ENCODE results near the gene TPM4.

The TPM4 gene

DNA sequence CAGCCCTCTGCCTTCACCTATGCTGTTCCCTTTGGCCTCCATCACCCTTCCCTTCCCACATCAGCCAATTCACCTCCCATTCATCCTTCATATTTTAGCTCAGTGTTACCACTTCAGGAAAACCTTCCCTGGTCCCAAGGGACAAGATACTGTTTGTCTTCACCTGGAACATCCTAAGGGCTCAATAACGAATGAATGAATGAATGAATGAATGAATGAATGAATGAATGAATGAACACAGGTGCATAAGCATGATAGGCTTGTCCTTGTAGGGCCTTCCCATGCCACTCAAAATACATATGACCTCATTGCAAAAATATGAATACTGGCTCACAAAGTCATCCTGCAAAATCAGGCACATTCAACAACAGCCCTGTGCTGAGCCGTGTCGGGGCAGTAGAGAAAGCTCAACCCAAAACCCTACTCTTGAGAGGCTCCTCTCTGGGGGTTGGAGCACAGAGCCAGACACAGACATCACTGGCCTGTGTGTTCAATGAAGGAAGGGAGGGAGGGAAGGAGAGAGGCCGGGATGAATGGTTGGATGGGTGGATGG lies 33.7 kb upstream of the TPM4 start:
- DNase-seq: no peak

DNA sequence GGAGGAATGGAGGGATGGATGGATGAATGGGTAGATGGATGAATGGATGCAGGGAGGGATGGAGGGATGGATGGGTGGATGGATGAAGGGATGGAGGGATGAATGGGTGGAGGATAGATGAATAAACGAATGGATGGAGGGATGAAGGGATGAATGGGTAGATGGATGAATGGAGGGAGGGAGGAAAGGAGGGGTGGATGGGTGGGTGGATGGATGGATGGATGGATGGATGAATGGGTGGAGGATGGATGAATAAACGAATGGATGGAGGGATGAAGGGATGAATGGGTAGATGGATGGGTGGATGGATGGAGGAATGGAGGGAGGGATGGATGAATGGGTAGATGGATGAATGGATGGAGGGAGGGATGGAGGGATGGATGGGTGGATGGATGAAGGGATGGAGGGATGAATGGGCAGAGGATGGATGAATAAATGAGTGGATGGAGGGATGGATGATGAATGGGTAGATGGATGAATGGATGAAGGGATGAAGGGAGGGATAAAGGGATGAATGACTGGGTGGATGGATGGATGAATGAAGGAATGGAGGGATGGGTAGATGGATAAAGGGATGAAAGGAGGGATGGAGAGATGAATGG lies 33.0 kb upstream of the TPM4 start:
- DNase-seq: no peak

DNA sequence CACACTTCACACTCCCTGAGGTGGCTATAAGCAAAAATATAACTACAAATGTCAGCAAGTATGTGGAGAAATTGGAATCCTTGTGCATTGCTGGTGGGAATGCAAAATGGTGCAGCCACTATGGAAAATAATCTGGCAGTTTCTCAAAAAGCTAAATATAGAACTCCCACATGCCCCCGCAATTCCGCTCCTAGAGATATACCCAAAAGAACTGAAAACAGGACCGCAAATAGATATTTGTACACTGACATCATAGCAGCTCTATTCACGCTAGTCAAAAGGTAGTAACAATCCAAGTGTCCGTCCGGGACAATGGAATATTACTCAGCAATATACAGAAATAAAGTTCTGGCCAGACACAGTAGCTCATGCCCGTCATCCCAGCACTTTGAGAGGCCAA lies 31.5 kb upstream of the TPM4 start:
- DNase-seq: no peak

DNA sequence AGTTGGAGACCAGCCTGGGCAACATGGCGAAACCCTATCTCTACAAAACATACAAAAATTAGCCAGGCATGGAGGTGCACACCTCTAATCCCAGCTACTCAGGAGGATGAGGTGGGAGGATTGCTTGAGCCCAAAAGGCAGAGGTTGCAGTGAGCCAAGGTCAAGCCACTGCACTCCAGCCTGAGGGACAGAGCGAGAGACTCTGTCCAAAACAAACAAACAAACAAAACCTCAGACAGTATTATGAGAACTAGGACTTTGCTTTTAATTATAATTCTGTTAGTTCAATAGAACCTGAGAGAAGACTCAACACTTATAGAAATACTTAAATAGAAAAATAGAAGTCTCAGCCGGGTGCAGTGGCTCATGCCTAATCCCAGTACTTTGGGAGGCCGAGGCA lies 31.1 kb upstream of the TPM4 start:
- DNase-seq: no peak

DNA sequence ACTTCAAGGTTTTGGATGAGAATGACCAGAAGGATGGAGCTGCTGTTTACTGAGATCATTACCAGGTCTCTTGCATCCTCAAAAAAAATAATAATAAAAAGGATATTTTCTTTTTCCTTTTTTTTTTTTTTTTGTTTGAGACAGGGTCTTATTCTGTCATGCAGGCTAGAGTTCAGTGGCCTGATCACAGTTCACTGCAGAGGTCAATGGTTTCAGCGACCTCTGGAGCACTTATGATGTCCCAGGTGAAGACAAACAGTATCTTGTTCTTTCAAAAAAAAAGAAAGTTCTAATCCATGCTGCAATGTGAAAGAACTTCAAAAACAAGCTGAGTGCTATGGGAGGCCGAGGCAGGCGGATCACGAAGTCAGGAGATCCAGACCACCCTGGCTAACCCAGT lies 30.4 kb upstream of the TPM4 start:
- DNase-seq: no peak

DNA sequence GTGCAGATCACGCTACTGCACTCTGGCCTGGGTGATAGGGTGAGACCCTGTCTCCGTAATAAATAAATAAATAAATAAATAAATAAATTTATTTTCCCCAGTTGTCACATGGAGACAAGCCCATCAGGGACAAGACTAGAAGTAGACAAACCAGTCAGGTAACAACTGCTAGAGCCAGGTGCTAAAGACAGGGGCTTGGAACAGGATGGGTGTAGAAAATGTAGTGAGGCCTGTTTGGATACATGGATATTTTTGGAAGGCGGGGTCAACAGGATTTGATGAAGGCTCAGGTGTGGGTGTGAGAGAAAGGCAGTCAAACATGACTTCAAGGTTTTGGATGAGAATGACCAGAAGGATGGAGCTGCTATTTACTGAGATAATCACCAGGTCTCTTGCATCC lies 27.7 kb upstream of the TPM4 start:
- DNase-seq: no peak

DNA sequence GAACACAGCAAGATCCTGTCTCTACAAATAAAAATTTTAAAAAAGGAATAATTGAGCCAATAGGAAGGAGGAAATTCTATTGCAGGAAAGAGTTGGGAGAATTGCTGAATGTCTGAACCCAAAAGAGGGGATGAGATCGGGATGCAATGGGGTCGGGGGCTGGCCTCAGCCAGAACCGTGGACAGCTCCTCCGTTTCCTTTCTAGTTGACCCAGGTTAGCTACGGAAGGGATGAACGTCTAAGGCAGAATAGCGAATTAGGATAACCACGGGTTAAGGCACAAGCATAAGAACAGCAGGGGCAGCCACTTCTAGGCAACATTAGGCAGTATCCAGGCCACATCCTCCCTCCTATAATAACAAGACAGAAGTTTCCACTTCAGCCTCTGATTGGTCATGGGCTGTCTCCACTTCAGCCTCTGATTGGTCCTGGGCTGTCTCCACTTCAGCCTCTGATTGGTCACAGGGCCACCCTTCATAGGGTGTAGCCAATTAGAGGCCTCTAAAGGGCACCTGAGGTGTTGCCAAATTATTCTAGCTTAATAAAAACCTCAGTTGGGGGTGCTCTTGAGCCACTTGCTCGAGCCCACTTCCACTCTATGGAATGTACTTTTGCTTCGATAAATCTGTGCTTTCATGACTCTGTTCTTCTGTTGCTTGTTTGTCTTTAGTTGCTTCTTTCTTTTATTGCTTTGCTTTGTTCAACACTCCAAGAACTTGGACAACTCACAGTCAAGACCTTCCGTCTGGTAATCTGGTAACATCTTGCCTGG lies 24.9 kb upstream of the TPM4 start:
- DNase-seq: peak; percentile 25 to 42 (median 31)

DNA sequence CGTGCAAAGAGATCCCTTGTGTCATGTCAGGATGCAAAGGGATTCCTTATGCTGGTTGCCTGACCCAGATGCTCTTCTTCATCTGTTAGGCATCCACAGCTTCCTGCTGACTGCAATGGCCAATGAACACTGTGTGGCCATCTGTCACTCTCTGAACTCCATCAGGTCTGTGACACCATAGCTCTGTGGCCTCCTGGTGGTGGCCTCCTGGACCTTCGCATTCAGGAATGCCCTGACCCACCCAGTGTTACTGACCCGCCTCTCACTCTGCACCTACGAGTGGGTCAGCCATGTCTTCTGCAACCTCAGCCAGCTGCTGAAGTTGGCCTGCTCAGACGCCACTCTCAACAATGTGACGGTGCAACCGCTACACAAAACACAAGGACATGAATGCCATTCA lies 23.9 kb upstream of the TPM4 start:
- no peak for DNase-seq

DNA sequence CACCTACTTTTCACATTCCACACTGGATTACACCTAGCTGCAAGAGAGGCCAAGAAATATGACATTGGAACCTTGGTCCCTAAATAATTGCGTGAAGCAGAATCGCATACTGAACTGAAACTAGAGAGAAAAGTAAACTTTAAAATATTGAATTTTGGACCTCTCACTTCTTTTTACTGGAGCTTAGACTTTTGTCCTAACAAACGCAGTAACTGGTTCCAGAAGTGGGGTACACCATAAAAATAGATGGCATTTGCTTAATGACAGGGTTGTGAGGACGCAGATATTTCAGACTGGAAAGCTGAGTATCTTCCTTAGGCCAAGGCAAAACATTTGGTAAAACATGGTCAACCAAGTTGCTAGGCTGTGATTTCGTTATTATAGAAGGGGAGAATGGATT lies 19.2 kb upstream of the TPM4 start:
- no peak for DNase-seq

DNA sequence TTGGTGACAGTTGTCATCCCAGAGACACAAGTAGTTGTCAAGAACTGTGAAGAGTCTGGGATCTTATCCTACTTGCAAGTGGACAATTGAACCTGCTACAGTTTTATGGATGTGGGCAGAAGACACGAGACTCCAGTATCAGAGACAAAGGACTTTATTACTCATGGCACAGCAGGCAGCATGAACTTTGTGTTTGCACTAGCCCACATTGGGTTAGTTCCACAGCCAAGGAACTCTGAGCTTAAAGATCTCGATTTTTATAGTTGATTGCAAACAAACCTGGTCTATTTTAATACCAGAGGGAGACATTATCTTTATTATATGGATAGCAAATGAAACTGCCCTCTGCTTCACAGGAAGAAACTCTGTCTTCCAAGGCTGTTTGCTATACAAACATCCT lies 16.0 kb upstream of the TPM4 start:
- no peak for DNase-seq

DNA sequence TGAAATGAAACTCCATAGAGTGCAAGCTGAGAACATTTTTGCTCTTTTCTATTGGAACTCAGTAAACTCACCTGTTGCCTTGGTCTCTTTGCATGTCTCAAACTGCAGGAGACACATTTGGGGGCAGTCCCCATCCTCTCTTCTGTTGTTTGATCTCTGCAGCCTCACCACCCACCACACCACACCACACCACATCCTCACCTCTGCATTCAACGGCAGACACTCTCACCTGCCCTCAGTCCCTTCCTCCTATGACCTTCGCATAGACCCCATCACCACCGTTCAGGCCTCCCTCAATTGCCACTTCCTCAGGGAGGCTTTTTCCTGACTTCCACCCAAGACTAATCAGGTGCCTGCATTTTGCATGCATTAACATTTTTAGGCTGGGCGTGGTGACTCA lies 14.4 kb upstream of the TPM4 start:
- no peak for DNase-seq

DNA sequence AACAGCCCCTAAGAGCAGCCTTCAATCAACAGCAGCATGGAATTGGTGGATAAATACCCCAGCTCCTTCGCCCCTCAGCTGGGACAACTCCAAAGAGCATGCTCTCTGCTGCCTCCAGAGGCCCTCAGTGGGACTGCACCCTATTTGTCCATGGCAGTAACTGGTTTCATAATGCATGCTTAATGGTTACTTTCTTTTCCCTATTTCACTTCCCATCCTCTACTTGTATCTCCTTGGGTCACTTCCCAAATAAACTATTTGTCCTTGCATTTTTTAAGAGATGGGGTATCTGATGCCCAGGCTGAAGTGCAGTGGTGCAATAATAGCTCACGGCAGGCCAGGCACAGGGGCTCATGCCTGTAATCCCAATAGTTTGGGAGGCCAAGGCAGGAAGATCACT lies 13.5 kb upstream of the TPM4 start:
- peak; percentile 81 to 87 (median 87) for DNase-seq

DNA sequence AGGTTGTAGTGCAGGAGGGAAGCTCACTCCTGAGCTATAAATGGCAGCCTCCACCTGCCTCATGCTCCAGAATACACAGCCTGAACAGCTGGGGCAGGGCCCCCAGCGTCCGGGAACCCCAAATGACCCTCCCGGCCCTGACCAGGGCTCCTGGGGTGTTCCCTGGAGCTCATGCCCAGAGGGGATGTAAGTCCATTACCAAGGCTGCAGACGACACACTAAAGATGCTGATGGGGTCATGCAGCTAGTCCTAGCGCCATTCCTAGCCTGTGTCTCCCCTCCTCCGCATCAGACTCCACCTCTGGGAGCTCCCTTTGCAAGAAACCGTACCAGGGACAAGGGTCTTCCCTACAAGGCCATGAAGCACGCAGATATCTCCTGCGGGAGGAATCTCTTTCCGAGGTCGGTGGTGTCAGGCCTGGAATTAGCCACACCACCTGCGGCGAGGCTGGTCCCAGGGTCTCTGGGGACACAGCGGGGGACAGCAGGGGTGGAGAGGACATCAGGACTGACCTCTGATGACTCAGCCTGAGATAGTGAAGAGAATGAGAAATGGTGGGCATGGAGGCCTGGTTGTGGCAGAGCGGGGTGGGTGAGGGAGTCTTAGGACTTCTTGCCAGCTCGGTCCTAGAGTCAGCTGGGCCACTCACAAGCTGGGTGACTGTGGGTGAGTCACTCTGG lies 11.9 kb upstream of the TPM4 start:
- peak in 1 of 3 donors; percentile 30 for DNase-seq

DNA sequence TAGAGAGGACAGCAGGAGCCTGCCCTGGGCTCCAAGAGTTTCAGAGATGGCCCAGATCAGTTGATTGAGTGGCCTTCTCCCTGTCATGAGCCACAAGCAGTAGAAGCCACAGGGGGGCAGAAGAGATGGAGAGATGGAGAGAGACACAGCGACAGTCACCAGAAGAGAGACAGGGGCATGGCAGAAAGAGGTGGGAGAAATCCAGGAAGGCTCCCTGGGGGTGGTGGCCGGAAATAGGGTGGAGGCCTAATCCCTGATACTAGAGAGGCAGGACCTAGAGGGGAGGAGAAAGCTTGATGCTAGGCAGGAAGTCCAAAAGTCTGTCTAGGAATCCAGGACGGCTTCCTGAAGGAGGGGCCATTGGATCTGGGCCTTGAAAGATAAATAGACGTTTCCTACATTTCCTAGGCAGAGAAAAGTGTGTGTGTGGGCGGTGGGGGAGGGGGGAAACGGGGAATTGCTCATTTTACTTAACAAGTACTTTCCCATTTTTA lies 9.6 kb upstream of the TPM4 start:
- DNase-seq: peak; percentile 68 to 70 (median 70)

DNA sequence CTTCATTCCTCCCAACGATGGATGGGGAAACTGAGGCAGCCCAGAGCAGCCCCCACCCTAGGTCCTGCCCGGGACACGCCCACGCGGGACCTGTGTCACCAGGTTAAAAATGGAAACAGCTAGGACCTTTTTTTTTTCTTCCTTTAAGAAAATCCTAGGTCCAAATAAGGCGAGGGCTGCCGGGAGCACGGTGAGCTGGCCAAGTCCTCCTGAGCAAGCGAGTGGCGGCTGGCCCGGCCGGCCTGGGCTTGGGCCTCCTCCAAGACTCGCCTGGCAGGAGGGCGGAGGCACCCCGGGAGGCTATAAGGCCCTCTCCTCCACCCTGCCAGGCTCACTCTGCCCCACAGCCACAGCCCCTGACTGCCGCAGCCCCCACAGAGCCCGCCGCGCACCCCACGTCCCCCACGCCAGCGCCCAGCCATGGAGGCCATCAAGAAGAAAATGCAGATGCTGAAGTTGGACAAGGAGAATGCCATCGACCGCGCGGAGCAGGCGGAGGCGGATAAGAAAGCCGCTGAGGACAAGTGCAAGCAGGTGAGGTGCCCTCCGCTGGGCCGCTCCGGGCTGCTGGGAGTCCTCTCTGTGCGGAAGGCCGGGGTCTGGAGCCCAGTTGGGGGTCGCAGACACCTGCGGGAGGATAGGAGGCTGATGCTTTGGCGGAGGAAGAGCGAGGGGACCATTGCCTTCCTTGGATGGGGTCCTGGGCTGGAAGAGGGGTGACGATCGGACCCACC lies 8.9 kb upstream of the TPM4 start:
- no peak for DNase-seq

DNA sequence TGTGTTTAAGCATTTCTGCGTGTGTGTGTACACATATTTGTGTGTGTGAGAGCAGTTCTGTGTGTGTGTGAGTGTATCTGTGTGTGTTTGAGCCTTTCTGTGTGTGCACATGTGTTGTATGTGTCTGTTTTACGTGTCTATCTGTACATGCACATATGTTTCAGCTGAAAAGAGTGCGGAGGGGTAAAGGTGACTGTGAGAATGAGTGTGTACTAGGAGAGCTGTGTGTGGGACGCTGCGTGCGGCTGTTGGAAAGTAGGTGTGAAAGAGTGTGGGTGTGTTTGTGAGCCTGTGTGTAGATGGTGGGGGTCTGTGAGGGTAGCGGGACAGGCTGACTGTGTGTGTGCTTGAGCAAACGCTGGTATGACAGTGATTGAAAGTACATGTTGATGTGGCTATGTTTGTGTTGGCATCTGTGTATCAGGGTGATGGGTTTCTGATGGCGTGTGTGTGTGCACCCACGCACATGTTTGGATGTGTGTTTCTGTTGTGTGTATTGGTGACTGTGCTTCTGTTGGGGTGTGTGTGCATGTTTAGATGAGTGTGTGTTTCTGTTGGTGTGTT lies 7.5 kb upstream of the TPM4 start:
- DNase-seq: no peak

DNA sequence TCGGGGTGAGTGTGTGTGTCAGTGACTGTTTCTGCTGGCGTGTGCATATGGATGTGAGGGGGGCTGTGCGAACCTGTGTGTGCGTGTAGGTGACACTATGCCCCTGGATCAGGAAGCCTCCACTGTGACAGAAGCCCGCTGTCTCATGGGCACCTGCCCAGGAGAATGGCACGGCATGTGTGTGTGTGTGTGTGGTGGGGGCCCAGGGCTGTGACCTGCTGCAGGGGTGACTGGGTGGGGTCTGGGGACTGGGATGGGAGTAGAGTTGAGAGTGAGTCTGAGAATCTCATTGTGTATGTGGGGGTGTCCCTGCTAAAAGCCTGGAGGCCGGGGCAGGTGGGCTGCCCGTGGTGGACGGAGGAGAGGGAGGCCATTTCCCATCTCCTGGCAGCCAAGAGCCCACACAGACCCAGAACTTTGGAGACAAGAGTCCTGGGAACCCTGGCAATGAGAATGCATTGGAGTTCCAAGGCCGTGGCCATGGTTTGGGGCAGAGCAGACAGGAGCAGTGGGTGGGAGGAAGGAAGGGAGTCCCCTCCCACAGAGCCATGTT lies 6.4 kb upstream of the TPM4 start:
- DNase-seq: no peak

DNA sequence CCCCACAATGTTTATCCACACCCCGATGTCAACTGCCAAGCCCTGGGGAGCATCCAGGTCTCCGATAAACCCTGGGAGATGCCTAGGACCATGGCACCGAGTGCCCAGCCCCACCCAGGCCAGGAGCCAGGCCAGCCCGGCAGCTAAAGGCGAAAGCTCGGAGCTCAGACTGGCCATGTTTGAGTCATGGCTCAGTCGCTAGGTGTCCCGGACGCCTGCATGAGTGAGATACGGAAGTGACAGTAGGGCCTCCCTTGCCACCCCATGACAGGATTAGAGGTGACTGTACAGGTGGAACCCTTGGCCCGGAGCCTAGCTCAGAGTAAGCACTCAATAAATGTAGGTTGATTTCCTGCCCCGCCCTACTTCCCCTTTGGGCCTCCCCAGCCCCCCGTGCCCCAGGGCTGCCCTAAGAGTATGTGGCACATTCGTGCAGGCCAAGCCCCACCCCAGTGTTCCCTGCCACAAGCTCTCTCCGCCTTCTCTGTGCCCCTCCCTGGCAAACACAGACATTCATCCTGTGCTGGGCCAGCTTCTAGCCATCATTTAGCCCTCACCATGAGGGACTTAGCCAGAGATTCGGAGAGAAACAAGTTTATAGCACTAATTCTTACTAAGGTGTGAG lies 5.8 kb upstream of the TPM4 start:
- peak; percentile 72 to 75 (median 74) for DNase-seq

DNA sequence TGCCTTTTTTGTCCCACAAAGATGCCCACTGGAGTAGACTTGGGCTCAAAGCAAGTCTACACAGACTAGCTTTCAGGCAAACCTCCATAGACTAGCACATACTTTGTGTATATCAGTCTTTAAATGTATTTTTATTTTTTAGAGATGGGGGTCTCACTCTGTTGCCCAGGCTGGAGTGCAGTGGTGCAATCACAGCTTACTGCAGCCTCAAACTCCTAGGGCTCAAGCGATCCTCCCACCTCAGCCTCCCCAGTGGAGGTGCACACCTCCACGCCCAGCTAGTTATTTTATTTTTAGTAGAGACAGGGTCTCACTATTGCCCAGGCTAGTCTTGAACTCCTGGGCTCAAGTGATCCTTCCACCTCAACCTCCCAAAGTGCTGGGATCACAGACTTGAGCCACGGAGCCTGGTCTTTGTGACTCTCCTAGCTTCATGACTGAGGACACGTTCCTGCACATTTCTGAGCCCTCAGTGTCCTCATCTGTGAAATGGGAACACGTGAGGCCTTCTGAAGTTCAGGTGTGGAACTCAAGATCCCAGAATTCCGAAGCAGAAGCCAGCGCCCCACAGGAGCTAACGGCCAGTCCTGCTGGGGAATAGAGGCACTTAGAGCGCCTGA lies 5.1 kb upstream of the TPM4 start:
- DNase-seq: no peak

DNA sequence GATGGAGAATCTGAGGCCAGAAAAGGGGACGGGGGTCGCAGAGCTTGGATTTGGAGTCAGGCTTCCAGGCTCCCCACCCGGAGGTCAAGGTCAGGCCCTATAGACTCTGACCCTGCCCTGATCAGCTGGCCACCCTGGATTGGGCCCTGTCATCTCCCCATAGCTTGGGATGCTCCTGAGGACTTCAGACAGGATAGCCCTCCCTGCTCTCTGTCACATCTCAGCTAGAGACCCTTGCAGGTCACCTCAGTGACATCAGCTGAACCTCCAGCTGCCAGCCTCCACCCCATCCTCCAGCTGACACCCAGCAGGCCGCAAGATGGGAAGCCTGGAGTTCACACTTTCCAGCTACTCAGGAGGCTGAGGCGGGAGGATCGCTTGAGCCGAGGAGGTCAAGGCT lies 2.8 kb upstream of the TPM4 start:
- no peak for DNase-seq

DNA sequence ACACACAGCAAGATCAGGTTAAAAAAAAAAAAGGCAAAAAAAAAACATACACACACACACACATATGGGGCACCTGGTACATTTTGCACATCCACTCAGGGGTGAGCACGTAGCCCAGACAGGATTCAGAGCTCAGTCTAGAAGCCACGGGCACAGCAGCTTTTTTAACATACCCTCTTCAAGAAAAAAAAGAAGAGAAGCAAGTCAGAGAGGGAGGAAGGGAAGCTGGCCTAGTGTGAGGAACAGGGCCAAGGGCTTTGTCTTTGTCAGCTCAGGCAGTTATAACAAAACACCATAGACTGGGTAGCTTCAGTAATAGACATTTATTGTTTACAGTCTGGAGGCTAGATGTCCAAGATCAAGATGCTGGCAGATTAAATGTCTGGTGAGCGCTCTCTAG lies 2.3 kb upstream of the TPM4 start:
- DNase-seq: peak in 1 of 3 donors; percentile 23

Measured in suppressor macrophage treated with lipopolysaccharide for 1 hour (primary cell).